Femur (tissue), 1 donor: ENCODE measurements around the gene PPM1N.

Experiments
- DNase-seq: peaks from one replicate; pipeline ENCODE4 v3.0.0-alpha.2; 2017

The PPM1N gene, protein sequence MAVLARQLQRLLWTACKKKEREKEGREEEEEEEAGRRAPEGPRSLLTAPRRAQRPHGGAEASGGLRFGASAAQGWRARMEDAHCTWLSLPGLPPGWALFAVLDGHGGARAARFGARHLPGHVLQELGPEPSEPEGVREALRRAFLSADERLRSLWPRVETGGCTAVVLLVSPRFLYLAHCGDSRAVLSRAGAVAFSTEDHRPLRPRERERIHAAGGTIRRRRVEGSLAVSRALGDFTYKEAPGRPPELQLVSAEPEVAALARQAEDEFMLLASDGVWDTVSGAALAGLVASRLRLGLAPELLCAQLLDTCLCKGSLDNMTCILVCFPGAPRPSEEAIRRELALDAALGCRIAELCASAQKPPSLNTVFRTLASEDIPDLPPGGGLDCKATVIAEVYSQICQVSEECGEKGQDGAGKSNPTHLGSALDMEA

DNA sequence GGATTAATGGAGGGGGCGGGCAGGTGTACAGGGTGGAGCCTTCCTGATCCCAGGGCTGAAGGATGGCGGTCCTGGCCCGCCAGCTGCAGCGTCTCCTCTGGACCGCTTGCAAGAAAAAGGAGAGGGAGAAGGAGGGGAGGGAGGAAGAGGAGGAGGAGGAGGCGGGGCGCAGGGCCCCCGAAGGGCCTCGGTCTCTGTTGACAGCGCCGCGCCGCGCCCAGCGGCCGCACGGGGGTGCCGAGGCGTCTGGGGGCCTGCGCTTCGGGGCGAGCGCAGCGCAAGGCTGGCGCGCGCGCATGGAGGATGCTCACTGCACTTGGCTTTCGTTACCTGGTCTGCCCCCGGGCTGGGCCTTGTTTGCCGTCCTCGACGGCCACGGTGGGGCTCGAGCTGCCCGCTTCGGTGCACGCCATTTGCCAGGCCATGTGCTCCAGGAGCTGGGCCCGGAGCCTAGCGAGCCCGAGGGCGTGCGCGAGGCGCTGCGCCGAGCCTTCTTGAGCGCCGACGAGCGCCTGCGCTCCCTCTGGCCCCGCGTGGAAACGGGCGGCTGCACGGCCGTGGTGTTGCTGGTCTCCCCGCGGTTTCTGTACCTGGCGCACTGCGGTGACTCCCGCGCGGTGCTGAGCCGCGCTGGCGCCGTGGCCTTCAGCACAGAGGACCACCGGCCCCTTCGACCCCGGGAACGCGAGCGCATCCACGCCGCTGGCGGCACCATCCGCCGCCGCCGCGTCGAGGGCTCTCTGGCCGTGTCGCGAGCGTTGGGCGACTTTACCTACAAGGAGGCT is at the start of gene PPM1N:
TSS of gene PPM1N (plus strand) at position 33 of the 785 bp plus-strand sequence. CDS start at position 63, 30 bp downstream.
- peak; percentile 28 for DNase-seq

DNA sequence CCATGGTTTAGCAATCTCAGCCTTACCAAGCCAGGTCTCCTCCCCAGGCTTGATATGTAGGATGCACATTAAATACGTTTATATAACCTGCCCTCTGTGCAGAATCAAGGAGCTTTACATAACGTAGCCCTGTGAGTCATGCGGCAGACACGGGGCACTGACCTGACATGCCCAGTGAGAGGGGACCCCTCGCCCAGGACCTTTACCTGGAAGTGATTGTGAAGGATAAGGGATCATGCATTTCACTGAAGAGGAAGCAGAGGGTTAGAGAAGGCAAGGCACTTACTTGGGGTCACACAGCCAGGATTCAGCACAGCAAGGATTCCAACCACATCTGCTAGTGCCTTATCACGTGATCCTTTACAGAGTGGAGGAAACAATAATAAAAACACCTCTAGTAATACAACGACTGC is 49.4 kb upstream of the PPM1N start:
- no peak for DNase-seq

DNA sequence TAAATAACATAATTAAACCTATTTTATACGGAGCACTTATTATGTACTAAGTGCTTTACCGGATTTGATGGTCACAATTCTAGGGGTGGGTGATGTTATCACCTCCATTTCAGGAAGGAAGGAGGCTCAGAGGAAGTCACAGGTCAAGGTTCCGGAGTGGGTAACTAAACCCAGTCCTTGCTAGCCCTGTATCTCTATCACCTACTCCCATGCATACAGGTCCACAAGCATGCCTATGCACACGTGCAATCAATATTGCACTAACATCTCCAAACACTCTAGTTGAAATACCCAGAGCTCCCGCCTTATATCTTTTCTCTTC is 48.3 kb upstream of the PPM1N start:
- no peak for DNase-seq

DNA sequence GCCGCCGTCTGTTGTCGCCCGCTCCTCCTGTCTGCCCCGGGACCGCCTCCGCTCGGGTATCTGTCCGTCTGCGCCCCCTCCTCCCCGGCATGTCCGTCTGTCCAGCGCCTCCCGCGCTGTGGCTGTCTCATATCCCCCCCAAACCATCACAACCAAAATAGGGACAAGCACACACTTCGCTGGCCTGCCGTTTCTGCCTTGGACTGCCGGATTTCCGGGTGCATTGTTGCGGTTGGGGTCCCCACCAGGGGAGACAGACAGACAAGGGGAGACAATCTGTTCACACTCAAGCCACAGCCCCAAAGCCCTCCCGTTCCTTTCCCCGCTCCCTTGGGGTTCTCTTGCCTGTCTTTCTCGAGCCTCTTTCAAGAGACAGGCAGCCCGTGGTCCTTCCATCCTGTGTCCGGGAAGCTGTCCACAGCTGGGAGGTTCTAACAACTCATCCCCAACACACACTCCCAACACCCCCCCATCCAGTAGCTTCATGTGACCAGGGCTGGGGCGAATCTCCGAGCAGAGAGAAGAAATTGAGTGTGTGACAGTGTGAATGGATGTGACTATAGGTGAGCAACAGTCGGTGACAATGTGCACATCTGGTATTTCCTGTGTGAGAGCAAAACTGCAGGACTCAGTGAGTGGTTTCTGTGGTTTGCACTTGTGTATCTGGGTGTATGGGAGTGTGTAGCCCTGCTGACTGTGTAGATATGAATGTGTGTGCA is 47.0 kb upstream of the PPM1N start:
- DNase-seq: peak; percentile 82

GRCh38 chr19:45451850-45452387 is 46.3 kb upstream of the PPM1N start:
- no peak for DNase-seq

- peak; percentile 95 for DNase-seq
Observed at GRCh38 chr19:45455707-45456499, 42.3 kb upstream of the PPM1N start.

DNA sequence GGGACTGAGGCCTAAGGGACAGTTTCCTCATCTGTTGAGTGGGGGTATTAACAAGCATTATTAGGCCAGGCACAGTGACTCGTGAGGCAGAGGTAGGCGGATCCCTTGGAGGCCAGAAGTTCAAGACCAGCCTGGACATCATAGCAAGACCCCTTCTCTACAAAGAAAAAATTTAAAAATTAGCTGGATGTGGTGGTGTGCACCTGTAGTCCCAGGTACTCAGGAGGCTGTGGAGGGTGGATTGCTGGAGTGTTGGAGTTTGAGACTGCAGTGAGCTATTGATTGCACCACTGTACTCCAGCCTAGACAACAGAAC is 41.8 kb upstream of the PPM1N start:
- DNase-seq: no peak

DNA sequence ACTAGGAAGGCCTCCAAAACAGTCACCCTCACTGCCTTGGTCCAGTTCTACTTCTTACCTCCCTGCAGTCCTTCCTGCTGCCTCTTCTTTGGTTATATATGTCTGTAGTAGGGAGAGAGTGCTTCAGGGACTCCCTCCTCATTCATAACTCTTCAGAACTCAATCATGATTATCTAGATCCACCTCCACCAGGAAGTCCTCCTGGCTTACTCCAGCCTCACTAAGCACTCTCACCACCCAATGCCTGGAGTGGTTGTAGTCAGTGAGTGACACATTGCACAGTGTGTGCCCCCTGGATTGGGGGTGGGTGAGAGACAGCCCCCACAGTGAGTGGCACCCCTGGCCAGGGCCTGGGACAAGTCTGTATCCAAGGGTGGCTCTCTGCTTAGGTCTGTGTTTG is 40.5 kb upstream of the PPM1N start:
- DNase-seq: no peak

GRCh38 chr19:45460807-45461347 is 37.4 kb upstream of the PPM1N start:
- DNase-seq: no peak

GRCh38 chr19:45462174-45462573 is 36.1 kb upstream of the PPM1N start:
- no peak for DNase-seq

DNA sequence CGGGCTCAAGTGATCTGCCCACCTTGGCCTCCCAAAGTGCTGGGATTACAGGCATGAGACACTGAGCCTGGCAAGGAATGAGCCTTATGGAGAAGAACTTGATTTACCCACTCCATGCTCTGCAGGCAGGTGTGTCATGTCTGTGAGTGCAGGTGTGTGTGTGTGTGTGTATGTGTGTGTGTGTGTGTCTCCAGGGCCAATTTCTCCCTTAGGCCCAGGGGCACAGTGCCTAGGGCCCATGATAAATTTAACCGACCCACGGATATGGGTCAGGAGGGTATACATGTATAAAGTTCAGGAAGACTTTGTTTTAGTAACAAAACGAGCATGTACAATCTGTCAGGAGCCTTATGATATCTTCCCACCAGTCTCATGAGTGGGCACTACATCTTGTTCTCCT is 35.0 kb upstream of the PPM1N start:
- DNase-seq: no peak

GRCh38 chr19:45464274-45464673 is 34.0 kb upstream of the PPM1N start:
- DNase-seq: no peak

DNA sequence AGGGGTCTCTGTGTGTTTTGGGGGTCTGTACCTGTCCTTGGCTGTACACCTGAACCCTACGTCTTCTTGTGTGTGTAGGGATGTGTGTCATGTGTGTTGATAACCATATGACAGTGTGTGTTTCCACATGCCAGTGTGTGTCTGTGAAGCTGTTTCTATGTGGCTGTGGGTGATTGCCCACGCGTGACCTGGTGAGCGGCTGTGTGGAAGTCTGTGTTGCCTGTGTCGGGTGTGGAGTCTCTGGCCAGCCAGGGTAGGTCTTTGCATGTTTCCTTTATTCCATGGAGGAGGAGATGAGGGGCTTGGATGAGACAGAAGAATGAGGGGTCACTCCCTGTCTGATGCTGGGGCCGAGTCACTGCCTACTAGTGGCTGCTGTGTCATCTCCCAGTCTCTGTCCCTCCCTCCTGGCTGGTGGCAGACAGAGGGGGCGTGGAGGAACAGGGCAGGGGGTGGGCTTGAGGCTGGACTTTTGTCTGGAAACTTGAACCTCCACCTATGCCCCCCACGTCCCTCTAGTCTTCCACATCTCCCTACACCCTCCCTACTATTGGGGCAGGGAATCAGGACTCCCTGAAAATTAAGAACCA is 33.3 kb upstream of the PPM1N start:
- no peak for DNase-seq

DNA sequence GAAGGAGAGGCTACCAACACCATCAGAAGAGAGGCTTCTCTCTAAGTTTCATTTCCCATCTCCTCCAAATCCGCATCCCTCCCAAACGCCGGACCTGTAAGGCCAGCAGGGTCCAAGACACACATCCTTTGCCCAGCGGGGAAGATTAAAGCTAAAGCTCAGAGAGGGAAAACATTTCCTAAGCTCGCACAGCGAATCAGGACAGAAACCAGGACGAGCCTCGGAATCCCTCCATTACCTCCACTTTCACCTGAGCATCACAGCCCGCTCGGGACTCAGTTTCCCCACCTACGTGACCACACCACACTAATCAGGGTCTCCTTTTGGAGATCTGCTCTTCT is 31.2 kb upstream of the PPM1N start:
- DNase-seq: no peak

GRCh38 chr19:45467456-45468158 is 30.6 kb upstream of the PPM1N start, which contains the start of gene FOSB:
TSS of gene FOSB (plus strand) at chr19:45467996. CDS start at chr19:45468587, 591 bp downstream.
- peak; percentile 96 for DNase-seq

- DNase-seq: peak; percentile 48
Observed at GRCh38 chr19:45468159-45468651, 30.0 kb upstream of the PPM1N start.

GRCh38 chr19:45468803-45469131 is 29.5 kb upstream of the PPM1N start:
- no peak for DNase-seq

DNA sequence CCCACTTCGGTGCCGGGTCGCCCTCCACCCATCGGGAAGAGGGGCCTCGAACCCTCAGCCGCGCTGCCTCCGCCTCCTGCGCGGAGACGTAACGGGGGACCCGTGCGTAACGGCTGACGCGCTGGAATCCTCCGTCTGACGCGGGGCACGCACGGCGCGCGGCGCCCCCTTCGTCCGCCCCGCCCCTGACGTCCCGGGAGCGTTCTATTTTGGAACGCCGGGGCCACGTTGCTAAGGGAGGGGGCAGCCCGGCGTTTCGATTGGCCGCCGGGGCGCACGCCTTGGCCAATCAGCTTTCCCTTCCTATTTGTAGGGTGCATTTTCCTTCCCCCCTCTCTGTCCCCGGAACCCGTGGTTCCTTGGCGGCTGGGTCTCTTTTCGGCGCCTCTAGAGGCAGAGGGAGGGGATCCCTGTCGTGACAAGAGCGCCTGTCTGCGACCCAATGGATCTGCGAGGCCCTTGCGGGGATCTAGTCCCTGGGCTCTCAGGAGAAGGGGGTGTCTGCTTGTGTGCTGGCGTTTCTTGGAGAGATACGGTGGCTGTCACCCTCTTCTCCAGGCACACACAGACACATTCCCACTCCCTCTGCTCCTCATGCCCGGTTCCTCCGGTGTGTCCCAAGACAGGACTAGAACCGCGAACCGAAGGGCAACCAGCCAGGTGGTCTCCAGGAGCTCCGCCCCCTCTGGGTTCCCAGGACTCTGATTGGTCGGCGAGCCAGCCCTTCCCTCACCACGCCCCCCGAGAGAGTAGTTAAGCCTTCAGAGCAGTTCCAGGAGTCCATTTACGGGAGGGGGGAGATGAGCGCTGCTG is 28.9 kb upstream of the PPM1N start:
- DNase-seq: peak; percentile 95

- peak; percentile 68 for DNase-seq
Observed at GRCh38 chr19:45469945-45470761, 28.1 kb upstream of the PPM1N start.

DNA sequence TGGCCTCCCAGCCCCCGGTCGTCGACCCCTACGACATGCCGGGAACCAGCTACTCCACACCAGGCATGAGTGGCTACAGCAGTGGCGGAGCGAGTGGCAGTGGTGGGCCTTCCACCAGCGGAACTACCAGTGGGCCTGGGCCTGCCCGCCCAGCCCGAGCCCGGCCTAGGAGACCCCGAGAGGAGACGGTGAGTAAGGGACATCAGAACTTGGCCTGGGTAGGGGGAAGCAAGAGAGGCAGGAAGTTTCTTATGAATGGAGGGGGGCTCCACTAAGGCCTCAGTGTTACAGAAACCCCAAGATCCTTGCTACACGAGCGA is 27.5 kb upstream of the PPM1N start:
- peak; percentile 55 for DNase-seq
